22Rv1 (cell line): ENCODE measurements around the gene NRP2.

ENCODE experiments used
- CTCF ChIP-seq: fragments of 450-650 bp; IDR thresholded peaks from 2 replicates; pipeline ENCODE4 v1.5.1; 2017; ENCODE audit warnings: mild to moderate bottlenecking
- ZFX ChIP-seq: fragments of 450-650 bp; IDR thresholded peaks from 2 replicates; pipeline ENCODE4 v1.6.1; 2017; ENCODE audit warnings: antibody characterized with exemption, borderline replicate concordance

DNA sequence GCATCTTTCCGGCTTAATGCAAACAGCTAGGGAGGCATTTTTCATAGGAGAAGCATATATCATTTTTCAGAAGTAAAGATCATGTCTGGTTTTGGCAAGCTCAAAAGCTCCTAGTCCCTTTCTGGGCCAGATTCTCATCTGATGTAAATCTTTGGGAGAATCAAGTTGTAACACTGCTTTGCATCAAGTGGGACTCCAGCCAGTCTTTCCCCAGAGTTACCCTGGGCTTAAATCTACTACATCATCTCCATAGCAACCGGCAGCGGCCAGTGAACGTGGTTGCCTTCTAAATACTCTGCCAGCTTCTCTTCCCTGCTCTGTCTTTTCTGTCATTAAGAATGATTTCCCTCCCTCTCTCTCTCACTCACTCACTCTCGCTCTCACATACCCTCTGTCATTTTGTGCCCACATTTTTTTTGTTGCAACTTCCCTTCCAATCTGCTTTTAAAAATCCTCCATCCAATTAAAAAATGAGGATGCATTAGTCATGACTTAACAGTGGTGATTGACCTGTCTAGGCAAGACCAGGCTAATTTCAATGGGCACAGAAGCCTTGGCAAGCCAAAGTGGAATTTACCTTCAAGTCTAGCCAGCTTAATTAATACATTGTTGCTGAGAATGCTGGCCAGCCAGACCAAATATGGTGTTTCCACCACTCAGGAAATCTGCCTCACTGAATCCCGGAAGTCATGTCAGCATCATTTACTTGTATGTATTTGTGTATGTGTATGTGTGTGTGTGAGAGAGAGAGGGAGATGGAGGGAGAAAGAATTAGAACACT lies 93.0 kb downstream of the NRP2 start:
- TF ChIP-seq CTCF = no peak
- TF ChIP-seq ZFX = no peak
